HCT116 (cell line): Measurements from ENCODE around the gene HAND1. TPM values are rescaled to one million over a fixed set of nuclear protein-coding genes. Genes with fewer than 3 reads are reported as not detected.

Source experiments
- ATAC-seq: fragments of 200-7000 bp; cut with Tn5 transposase; 2 replicates; pipeline ENCODE4 v1.9.1; 2020; ENCODE audit warnings: mild to moderate bottlenecking, moderate library complexity
- BruUV-seq: library from RNA; stranded (reverse); fragments of 400-500 nt; replicated peaks from 2 replicates; lab custom pipeline; 2021; lab: Mats Ljungman, UMichigan
- CTCF ChIA-PET: fragments of 300-600 bp; sonication (Branson Sonifier 250); formaldehyde crosslinking; loops from one replicate; lab custom pipeline; 2021; ENCODE audit warnings: antibody characterized with exemption; lab: Charles Lee
- POLR2A ChIA-PET: fragments of 300-600, 350-600 bp; sonication (Branson Sonifier 250); formaldehyde crosslinking; loops from one replicate; lab custom pipeline; 2021; ENCODE audit warnings: antibody characterized with exemption; lab: Charles Lee
- RAD21 ChIA-PET, 2 experiments: fragments of 300-600 bp; sonication (Branson Sonifier 250); formaldehyde crosslinking; loops; one replicate each; lab custom pipeline; 2023; ENCODE audit warnings: low total read pairs in 2 of 2; ENCODE audit not compliant: uncharacterized antibody in 2 of 2, unreplicated experiment in 2 of 2, low non-redundant PET in 1 of 2; lab: Charles Lee
- DNase-seq: peaks from one replicate; pipeline ENCODE4 v3.0.0-alpha.2; 2010; ENCODE audit warnings: low read depth, low spot score
- H2AFZ ChIP-seq: fragments of 200-600 bp; shearing (Covaris generic), sonication (generic); 2 replicates; pipeline ENCODE4 v1.6.1; 2017; ENCODE audit warnings: low read depth, mixed run types, mixed read lengths, antibody characterized with exemption, low read length; ENCODE audit not compliant: poor library complexity, severe bottlenecking
- H3K27ac ChIP-seq: 2 replicates; pipeline ENCODE4 v1.5.1; 2012; ENCODE audit warnings: low read depth, low read length
- H3K27me3 ChIP-seq: fragments of 200-600 bp; sonication (generic); 2 replicates; pipeline ENCODE4 v1.6.1; 2016; ENCODE audit warnings: mixed run types, low read length, mixed read lengths; ENCODE audit not compliant: insufficient read depth
- H3K36me3 ChIP-seq, 2 experiments: fragments of 200-500 bp in 1 of 2; fragments of 200-600 bp in 1 of 2; sonication (Bioruptor generic) in 1 of 2; sonication (generic) in 1 of 2; 2 replicates each; pipeline versions ENCODE4 v1.5.1 to v1.6.1; 2014 to 2016; ENCODE audit warnings: low read length in 2 of 2, inconsistent platforms in 1 of 2, mixed read lengths in 1 of 2, mixed run types in 1 of 2; ENCODE audit not compliant: insufficient read depth in 2 of 2, control insufficient read depth in 1 of 2
- H3K4me1 ChIP-seq, 2 experiments: fragments of 200-600 bp in 1 of 2; sonication (generic) in 1 of 2; 2 replicates each; pipeline versions ENCODE4 v1.5.1 to v1.6.1; 2012 to 2017; ENCODE audit warnings: low read length in 2 of 2, inconsistent platforms in 1 of 2, mild to moderate bottlenecking in 1 of 2, mixed read lengths in 1 of 2, mixed run types in 1 of 2, moderate library complexity in 1 of 2; ENCODE audit not compliant: insufficient read depth in 2 of 2, control insufficient read depth in 1 of 2
- H3K4me2 ChIP-seq: fragments of 200-600 bp; sonication (generic); 2 replicates; pipeline ENCODE4 v1.6.1; 2017; ENCODE audit warnings: mixed run types, low read length, mixed read lengths
- H3K4me3 ChIP-seq, 2 experiments: fragments of 200-600 bp in 1 of 2; sonication (generic) in 1 of 2; replicated peaks in 1 of 2; 2 replicates each; pipeline ENCODE4 v1.5.1; 2011 to 2016; ENCODE audit warnings: low read length in 2 of 2, control low read depth in 1 of 2, low read depth in 1 of 2, mild to moderate bottlenecking in 1 of 2, mixed read lengths in 1 of 2, mixed run types in 1 of 2
- H3K79me2 ChIP-seq: fragments of 200-600 bp; sonication (generic); 2 replicates; pipeline ENCODE4 v1.6.1; 2017; ENCODE audit warnings: mild to moderate bottlenecking, mixed run types, low read length, moderate library complexity, mixed read lengths; ENCODE audit not compliant: insufficient read depth
- H3K9ac ChIP-seq: fragments of 200-600 bp; sonication (generic); 2 replicates; pipeline ENCODE4 v1.6.1; 2016; ENCODE audit warnings: low read length, mixed read lengths
- H3K9me2 ChIP-seq: fragments of 200-600 bp; sonication (generic), shearing (Covaris generic); 2 replicates; pipeline ENCODE4 v1.6.1; 2017; ENCODE audit warnings: mixed run types, mild to moderate bottlenecking, moderate library complexity; ENCODE audit not compliant: insufficient read depth
- H3K9me3 ChIP-seq, 2 experiments: fragments of 200-500 bp in 1 of 2; fragments of 200-600 bp in 1 of 2; sonication (Bioruptor generic) in 1 of 2; sonication (generic) in 1 of 2; 2 replicates each; pipeline ENCODE4 v1.6.1; 2014 to 2017; ENCODE audit warnings: low read length in 2 of 2, mixed read lengths in 2 of 2, inconsistent platforms in 1 of 2, low read depth in 1 of 2, mild to moderate bottlenecking in 1 of 2, mixed run types in 1 of 2, moderate library complexity in 1 of 2; ENCODE audit not compliant: control insufficient read depth in 1 of 2, insufficient read depth in 1 of 2
- H4K20me1 ChIP-seq: fragments of 200-600 bp; sonication (generic), shearing (Covaris generic); 2 replicates; pipeline ENCODE4 v1.6.1; 2017; ENCODE audit warnings: mixed run types, mild to moderate bottlenecking, moderate library complexity; ENCODE audit not compliant: insufficient read depth
- CBX3 ChIP-seq: IDR thresholded peaks from 2 replicates; pipeline ENCODE4 v1.6.1; 2012; ENCODE audit warnings: low read depth
- CEBPB ChIP-seq: IDR thresholded peaks from 2 replicates; pipeline ENCODE4 v1.6.1; 2012; ENCODE audit warnings: low read depth
- EGR1 ChIP-seq: IDR thresholded peaks from 2 replicates; pipeline ENCODE4 v1.6.1; 2012; ENCODE audit warnings: low read depth
- EZH2 ChIP-seq: fragments of 200-600 bp; sonication (generic); IDR thresholded peaks from 2 replicates; pipeline ENCODE4 v1.6.1; 2017; ENCODE audit warnings: antibody characterized with exemption, mixed run types
- EZH2phosphoT487 ChIP-seq: fragments of 200-600 bp; IDR thresholded peaks from 2 replicates; pipeline ENCODE4 v1.6.1; 2018; ENCODE audit warnings: antibody characterized with exemption, borderline replicate concordance
- FOSL1 ChIP-seq: IDR thresholded peaks from 2 replicates; pipeline ENCODE4 v1.6.1; 2012; ENCODE audit warnings: low read depth
- JUND ChIP-seq: IDR thresholded peaks from 2 replicates; pipeline ENCODE4 v1.6.1; 2012
- MAX ChIP-seq: IDR thresholded peaks from 2 replicates; pipeline ENCODE4 v1.6.1; 2012
- POLR2A ChIP-seq: IDR thresholded peaks from 2 replicates; pipeline ENCODE4 v1.7.0; 2011; ENCODE audit warnings: borderline replicate concordance; ENCODE audit not compliant: insufficient read depth, insufficient read length; ENCODE audit errors: extremely low read depth
- POLR2AphosphoS5 ChIP-seq: IDR thresholded peaks from 2 replicates; pipeline ENCODE4 v1.6.1; 2011; ENCODE audit warnings: mild to moderate bottlenecking, low read depth, low read length, moderate library complexity
- RAD21 ChIP-seq: IDR thresholded peaks from 2 replicates; pipeline ENCODE4 v1.6.1; 2012; ENCODE audit warnings: low read depth, mild to moderate bottlenecking
- REST ChIP-seq: IDR thresholded peaks from 2 replicates; pipeline ENCODE4 v1.6.1; 2012; ENCODE audit warnings: low read depth
- SIN3A ChIP-seq: IDR thresholded peaks from 2 replicates; pipeline ENCODE4 v1.6.1; 2012; ENCODE audit warnings: low read depth
- SP1 ChIP-seq: IDR thresholded peaks from 2 replicates; pipeline ENCODE4 v1.6.1; 2012; ENCODE audit warnings: low read depth
- SRF ChIP-seq: IDR thresholded peaks from 2 replicates; pipeline ENCODE4 v1.6.1; 2012; ENCODE audit warnings: low read depth
- TCF7L2 ChIP-seq: IDR thresholded peaks from 2 replicates; pipeline ENCODE4 v1.7.0; 2011; ENCODE audit warnings: borderline replicate concordance, inconsistent platforms; ENCODE audit not compliant: insufficient read depth, insufficient read length; ENCODE audit errors: extremely low read depth
- YY1 ChIP-seq: IDR thresholded peaks from 2 replicates; pipeline ENCODE4 v1.6.1; 2011; ENCODE audit warnings: low read length, low read depth, moderate library complexity, mild to moderate bottlenecking; ENCODE audit not compliant: insufficient replicate concordance; ENCODE audit errors: extremely low read depth
- ZBTB33 ChIP-seq: IDR thresholded peaks from 2 replicates; pipeline ENCODE4 v1.6.1; 2011; ENCODE audit warnings: mild to moderate bottlenecking, low read length, moderate library complexity; ENCODE audit not compliant: insufficient replicate concordance; ENCODE audit errors: extremely low read depth
- ZFX ChIP-seq: fragments of 450-650 bp; IDR thresholded peaks from 2 replicates; pipeline ENCODE4 v1.6.1; 2017
- intact Hi-C: fragments of 100-400 bp; cut with micrococcal nuclease; formaldehyde crosslinking; loops from 2 replicates; pipeline ENCODE4 v1.10.0; 2022
- total RNA-seq: library from RNA; stranded (reverse); gene quantifications from one replicate; pipeline ENCODE4 v1.2.1, GENCODE V29; 2021; ENCODE audit not compliant: unreplicated experiment

HAND1 gene
- total RNA-seq, 1 experiment from 2014 or later, result not detected

- no peaks in the 10 kb centered on the region for H3K36me3 ChIP-seq
- no TSS peak for BruUV-seq
- no peak overlapping the region for H3K9ac ChIP-seq
- H4K20me1 ChIP-seq, result no peaks in the 10 kb centered on the region
- H3K27me3 ChIP-seq, result no peaks in the 10 kb centered on the region
- H3K9me3 ChIP-seq, result no peaks in the 10 kb centered on the region
- H3K9me2 ChIP-seq, result no peaks in the 10 kb centered on the region
- CTCF ChIA-PET, result no interaction called here
- ATAC-seq (no peak), DNase-seq (no peak)
- H2AFZ ChIP-seq, result no peak overlapping the region
- POLR2A ChIA-PET, result no interaction called here
- H3K79me2 ChIP-seq, result no peaks in the 10 kb centered on the region
- no peak for TF ChIP-seq SP1
- TF ChIP-seq RAD21, result no peak
- TF ChIP-seq EZH2, result no peak
- no peak for TF ChIP-seq CEBPB
- TF ChIP-seq JUND, result no peak
- TF ChIP-seq EGR1, result no peak
- TF ChIP-seq POLR2AphosphoS5, result no peak
- TF ChIP-seq TCF7L2, result no peak
- TF ChIP-seq SIN3A, result no peak
- TF ChIP-seq ZBTB33, result no peak
- no peak for TF ChIP-seq MAX
- no peak for TF ChIP-seq ZFX
- TF ChIP-seq POLR2A, result no peak
- TF ChIP-seq YY1, result no peak
- TF ChIP-seq REST, result no peak
- TF ChIP-seq EZH2phosphoT487, result no peak
- no peak for TF ChIP-seq FOSL1
- no peak for TF ChIP-seq SRF
- TF ChIP-seq CBX3, result no peak
- no peak overlapping the region for H3K4me3 ChIP-seq
- intact Hi-C loops, result no loop called here
- no peak overlapping the region for H3K27ac ChIP-seq
- H3K4me1 ChIP-seq, result peaks cover 5 to 17% of the 10 kb centered on the region in 2 experiments; a peak in 3 of 4 replicates
- H3K4me2 ChIP-seq, result no peak overlapping the region
- RAD21 ChIA-PET, result no interaction called here
Observed at GRCh38 chr5:154518438-154518867, 40.4 kb upstream of the HAND1 start.
